ENCODE measurements around the gene CSMD2. TPM values are rescaled to one million over a fixed set of nuclear protein-coding genes. Genes with fewer than 3 reads are reported as not detected.
"Not testable (repeated sequence)": the region's sequence is repeated elsewhere in the genome, so short reads cannot be mapped to it uniquely, and the experiment has no call there.

The CSMD2 gene
- total RNA-seq, 2 experiments from 2014 or later = not detected

DNA sequence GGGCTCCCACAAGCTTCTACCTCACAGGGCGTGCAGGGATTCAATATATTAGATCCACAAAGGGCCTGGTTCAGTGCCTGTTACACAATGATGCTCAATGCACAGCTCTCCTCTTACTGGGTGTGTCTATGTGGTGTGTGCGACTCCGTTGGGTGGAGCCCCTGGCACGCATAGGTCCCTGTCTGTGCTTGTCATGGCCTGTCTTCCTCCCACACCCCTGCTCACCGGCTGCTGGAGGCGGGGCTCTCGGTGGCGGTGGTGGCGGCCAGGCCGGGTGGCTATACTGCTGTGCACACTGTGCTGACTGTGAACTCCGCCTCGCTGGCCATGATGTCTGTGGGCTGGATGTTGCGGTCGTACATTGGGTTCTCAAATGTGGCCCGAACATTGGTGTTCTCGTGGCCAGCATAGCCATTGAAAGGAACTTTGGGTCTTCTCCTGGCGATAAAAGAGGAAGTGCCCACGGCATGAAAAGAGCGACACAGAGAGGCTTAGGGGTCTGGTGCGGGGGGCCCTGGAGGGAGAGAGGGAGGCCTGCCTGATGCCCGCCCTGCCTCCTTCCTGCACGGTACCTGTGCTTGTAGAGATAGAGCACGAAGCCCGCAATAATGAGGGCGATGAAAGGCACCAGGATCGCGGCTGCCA, 645.7 kb downstream of the CSMD2 start:
- H3K4me3 Mint-ChIP-seq = no peak overlapping the region
- H3K27me3 Mint-ChIP-seq (ENCODE audit: low read depth) = peaks cover 13% of the 10 kb centered on the region
- CTCF ChIA-PET = interaction anchor here (0.7 kb wide), 1 partner anchor 27 kb away, joined by 3 read pairs; no protein-coding TSS in a partner anchor
- no peak for DNase-seq
- H3K4me1 Mint-ChIP-seq (ENCODE audit: low read depth) = no peaks in the 10 kb centered on the region
- H3K36me3 Mint-ChIP-seq (ENCODE audit: low read depth) = no peaks in the 10 kb centered on the region
- H3K9me3 Mint-ChIP-seq = no peaks in the 10 kb centered on the region
- no peak overlapping the region for H3K27ac Mint-ChIP-seq
- intact Hi-C loops (cut with micrococcal nuclease) = no loop called here

DNA sequence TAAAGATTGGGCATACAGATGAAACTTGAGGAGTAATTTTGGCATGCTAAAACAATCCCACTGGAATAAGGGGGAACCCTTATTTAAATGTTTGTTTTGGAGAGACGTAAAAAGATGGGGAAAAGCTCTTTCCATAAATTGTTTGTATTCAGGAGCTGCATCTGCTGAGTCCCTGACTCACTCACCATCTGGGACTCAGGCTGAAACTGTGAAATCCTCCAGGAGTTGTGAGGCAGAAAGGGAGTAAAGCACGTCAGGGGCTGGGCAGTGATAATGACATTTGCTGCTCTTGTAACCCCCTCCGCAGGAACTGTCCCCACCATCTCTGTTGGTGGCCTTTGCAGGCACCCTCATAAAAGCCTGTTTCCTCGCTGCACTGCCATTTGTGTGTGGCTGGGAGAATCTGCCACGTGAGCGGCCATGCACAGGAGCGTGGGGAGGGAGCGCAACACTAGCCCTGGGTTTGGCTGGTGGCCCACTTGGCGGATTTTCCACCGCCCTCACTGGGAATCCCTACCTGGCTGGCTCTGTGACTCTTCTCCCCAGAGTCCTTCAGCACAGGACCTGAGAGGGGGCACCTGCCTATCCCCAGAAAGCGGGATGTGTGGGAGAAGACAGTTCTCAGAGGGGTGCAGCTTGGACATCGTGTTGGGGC, 647.3 kb downstream of the CSMD2 start:
- Mint-ChIP-seq H3K36me3 (ENCODE audit: low read depth) (no peaks in the 10 kb centered on the region), H3K27me3 (ENCODE audit: low read depth) (peaks cover 9% of the 10 kb centered on the region), H3K4me3 (no peak overlapping the region), H3K4me1 (ENCODE audit: low read depth) (peaks cover 3% of the 10 kb centered on the region), H3K9me3 (no peaks in the 10 kb centered on the region), H3K27ac (no peak overlapping the region)
- no peak for DNase-seq
- intact Hi-C loops (cut with micrococcal nuclease) = no loop called here
- CTCF ChIA-PET = no interaction called here

DNA sequence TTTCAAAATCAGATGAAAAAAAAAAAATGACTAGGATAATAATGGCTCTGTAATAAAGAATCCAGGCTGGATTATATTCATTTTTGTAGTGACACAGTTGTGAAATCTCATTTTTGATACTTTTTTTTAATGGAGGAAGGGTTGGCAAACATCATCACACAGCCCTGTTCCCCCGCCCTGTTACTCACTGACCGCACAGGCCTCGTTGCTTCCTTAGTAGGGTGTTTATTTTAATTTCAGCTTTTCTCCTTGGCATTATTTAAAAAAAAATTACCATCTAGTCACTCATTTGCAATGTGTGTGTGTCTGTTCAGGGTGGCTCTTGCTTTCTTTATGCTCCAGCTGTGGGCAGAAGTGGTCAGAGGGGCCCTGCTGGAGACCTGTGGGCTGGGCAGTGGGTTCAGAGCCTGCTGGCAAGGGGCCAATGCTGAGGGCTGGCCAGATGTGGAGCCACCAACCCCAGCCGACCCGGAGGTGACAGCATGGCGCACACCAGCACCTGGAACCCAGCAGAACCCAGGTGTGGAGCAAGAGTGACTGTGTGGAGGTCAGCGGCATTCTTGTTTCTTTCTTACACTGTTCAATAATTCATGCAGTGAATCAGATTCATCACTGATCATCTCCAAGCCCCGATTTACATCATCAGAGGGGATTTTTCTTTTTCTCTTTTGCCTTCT, 648.0 kb downstream of the CSMD2 start:
- Mint-ChIP-seq H3K27ac (no peak overlapping the region), H3K36me3 (ENCODE audit: low read depth) (no peaks in the 10 kb centered on the region), H3K27me3 (ENCODE audit: low read depth) (peaks cover 4% of the 10 kb centered on the region), H3K4me1 (ENCODE audit: low read depth) (peaks cover 9% of the 10 kb centered on the region), H3K9me3 (no peaks in the 10 kb centered on the region), H3K4me3 (no peak overlapping the region)
- intact Hi-C loops (cut with micrococcal nuclease) = no loop called here
- DNase-seq = no peak
- CTCF ChIA-PET = no interaction called here

DNA sequence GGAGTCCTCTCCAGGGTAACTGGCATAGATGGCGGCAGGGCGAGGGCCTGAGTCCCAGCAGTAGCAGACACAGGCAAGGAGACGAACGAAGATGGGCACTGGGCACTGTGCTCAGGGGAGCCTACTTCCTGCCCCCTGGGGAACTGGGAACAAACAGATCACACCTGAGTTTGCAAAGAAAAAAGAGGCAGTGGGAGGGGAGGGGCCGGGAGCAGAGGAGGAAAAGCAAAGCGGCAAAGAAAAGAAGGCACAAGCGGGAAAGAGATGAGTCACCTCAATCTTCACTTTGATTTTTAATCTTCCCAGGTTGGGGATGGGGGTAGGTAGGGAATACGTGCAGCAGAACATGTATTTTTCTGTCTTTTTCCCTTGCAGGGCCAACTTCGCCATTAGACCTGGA, 648.6 kb downstream of the CSMD2 start:
- no peak overlapping the region for H3K4me3 Mint-ChIP-seq
- no peaks in the 10 kb centered on the region for H3K9me3 Mint-ChIP-seq
- H3K27ac Mint-ChIP-seq = no peak overlapping the region
- DNase-seq = no peak
- CTCF ChIA-PET = no interaction called here
- intact Hi-C loops (cut with micrococcal nuclease) = no loop called here
- peaks cover 4% of the 10 kb centered on the region for H3K27me3 Mint-ChIP-seq (ENCODE audit: low read depth)
- H3K36me3 Mint-ChIP-seq (ENCODE audit: low read depth) = no peaks in the 10 kb centered on the region
- H3K4me1 Mint-ChIP-seq (ENCODE audit: low read depth) = peaks cover 9% of the 10 kb centered on the region

- Mint-ChIP-seq H3K36me3 (ENCODE audit: low read depth) (no peaks in the 10 kb centered on the region), H3K27me3 (ENCODE audit: low read depth) (peaks cover 4% of the 10 kb centered on the region)
- intact Hi-C loops (cut with micrococcal nuclease) = no loop called here
Measured at GRCh38 chr1:33515607-33516006, 649.4 kb downstream of the CSMD2 start.

GRCh38 chr1:33515112-33515511, 649.9 kb downstream of the CSMD2 start:
- no peaks in the 10 kb centered on the region for H3K9me3 Mint-ChIP-seq
- DNase-seq = no peak
- no peaks in the 10 kb centered on the region for H3K36me3 Mint-ChIP-seq (ENCODE audit: low read depth)
- no peak overlapping the region for H3K27ac Mint-ChIP-seq
- CTCF ChIA-PET = no interaction called here
- H3K4me3 Mint-ChIP-seq = no peak overlapping the region
- H3K27me3 Mint-ChIP-seq (ENCODE audit: low read depth) = peaks cover 4% of the 10 kb centered on the region
- H3K4me1 Mint-ChIP-seq (ENCODE audit: low read depth) = peaks cover 9% of the 10 kb centered on the region
- intact Hi-C loops (cut with micrococcal nuclease) = no loop called here

More at GRCh38 chr1:33515607-33516006, 649.4 kb downstream of the CSMD2 start:
- Mint-ChIP-seq H3K27ac (no peak overlapping the region), H3K9me3 (no peaks in the 10 kb centered on the region), H3K4me1 (ENCODE audit: low read depth) (peaks cover 9% of the 10 kb centered on the region), H3K4me3 (no peak overlapping the region)
- no peak for DNase-seq
- CTCF ChIA-PET = no interaction called here

DNA sequence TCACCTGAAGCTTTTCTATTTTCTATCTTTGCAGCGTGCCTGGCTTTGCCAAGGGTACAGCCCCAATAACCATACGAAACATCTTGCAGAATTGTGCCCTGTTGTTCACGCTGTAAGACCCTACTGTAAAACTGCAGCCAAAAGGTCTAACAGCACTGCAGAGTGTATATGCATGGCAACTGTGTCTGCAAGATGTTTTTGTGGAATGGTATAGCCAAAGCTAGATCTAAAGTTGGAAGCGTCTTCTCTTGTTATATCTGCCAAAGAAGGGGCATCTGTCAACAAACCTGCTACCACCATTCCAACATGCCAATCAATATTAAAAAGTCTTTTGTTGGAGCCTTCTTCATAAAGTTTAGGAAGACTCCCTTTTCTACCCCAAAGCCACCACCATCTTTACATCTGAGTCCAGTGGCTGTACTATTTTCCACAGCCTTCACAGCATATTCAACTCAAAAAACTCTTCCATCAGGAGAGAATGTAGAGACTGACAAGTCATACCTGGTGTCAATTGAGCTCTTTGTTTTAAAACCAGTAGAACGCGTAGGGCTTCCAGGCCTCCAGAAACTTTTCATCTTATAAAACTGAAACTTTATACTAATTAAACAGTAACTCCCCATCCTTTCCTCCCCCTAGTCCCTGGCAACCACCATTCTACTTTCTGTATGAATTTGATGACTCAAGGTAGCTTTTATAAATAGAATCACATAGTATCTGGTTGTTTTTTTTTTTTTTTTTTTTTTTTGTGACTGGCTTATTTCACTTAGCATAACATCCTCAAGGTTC, 652.6 kb downstream of the CSMD2 start:
- CTCF ChIA-PET = no interaction called here

GRCh38 chr1:33509276-33509675, 655.8 kb downstream of the CSMD2 start:
- DNase-seq; H3K27me3 Mint-ChIP-seq (ENCODE audit: low read depth); H3K9me3 Mint-ChIP-seq; H3K27ac Mint-ChIP-seq; CTCF ChIA-PET; H3K4me3 Mint-ChIP-seq; H3K4me1 Mint-ChIP-seq (ENCODE audit: low read depth); H3K36me3 Mint-ChIP-seq (ENCODE audit: low read depth); intact Hi-C loops (cut with micrococcal nuclease): not testable (repeated sequence)

More for the DNA sequence above, 652.6 kb downstream of the CSMD2 start:
- Mint-ChIP-seq H3K4me1 (ENCODE audit: low read depth) (peaks cover 9% of the 10 kb centered on the region), H3K27ac (no peak overlapping the region), H3K4me3 (no peak overlapping the region), H3K9me3 (no peaks in the 10 kb centered on the region), H3K27me3 (ENCODE audit: low read depth) (peaks cover 4% of the 10 kb centered on the region), H3K36me3 (ENCODE audit: low read depth) (no peaks in the 10 kb centered on the region)
- intact Hi-C loops (cut with micrococcal nuclease) = no loop called here
- DNase-seq = peak; percentile 22

- Mint-ChIP-seq H3K4me3 (no peak overlapping the region), H3K27ac (no peak overlapping the region), H3K36me3 (ENCODE audit: low read depth) (no peaks in the 10 kb centered on the region), H3K9me3 (no peaks in the 10 kb centered on the region), H3K27me3 (ENCODE audit: low read depth) (no peaks in the 10 kb centered on the region), H3K4me1 (ENCODE audit: low read depth) (peaks cover 7% of the 10 kb centered on the region)
- intact Hi-C loops (cut with micrococcal nuclease) = no loop called here
- no peak for DNase-seq
- CTCF ChIA-PET = no interaction called here
Measured at GRCh38 chr1:33508151-33508550, 656.9 kb downstream of the CSMD2 start.

- H3K27me3 Mint-ChIP-seq (ENCODE audit: low read depth) = no peaks in the 10 kb centered on the region
- CTCF ChIA-PET = no interaction called here
- no peak overlapping the region for H3K27ac Mint-ChIP-seq
- H3K4me1 Mint-ChIP-seq (ENCODE audit: low read depth) = peaks cover 5% of the 10 kb centered on the region
- no peak overlapping the region for H3K4me3 Mint-ChIP-seq
- H3K9me3 Mint-ChIP-seq = no peaks in the 10 kb centered on the region
- intact Hi-C loops (cut with micrococcal nuclease) = no loop called here
- DNase-seq = no peak
- H3K36me3 Mint-ChIP-seq (ENCODE audit: low read depth) = no peaks in the 10 kb centered on the region
Measured at GRCh38 chr1:33507661-33508060, 657.4 kb downstream of the CSMD2 start.

GRCh38 chr1:33503506-33503905, 661.5 kb downstream of the CSMD2 start:
- H3K27me3 Mint-ChIP-seq (ENCODE audit: low read depth) = no peaks in the 10 kb centered on the region
- H3K4me1 Mint-ChIP-seq (ENCODE audit: low read depth) = no peaks in the 10 kb centered on the region
- H3K36me3 Mint-ChIP-seq (ENCODE audit: low read depth) = no peaks in the 10 kb centered on the region
- no peak for DNase-seq
- no peak overlapping the region for H3K4me3 Mint-ChIP-seq
- intact Hi-C loops (cut with micrococcal nuclease) = no loop called here
- H3K9me3 Mint-ChIP-seq = peaks cover 2% of the 10 kb centered on the region
- CTCF ChIA-PET = no interaction called here
- no peak overlapping the region for H3K27ac Mint-ChIP-seq

DNA sequence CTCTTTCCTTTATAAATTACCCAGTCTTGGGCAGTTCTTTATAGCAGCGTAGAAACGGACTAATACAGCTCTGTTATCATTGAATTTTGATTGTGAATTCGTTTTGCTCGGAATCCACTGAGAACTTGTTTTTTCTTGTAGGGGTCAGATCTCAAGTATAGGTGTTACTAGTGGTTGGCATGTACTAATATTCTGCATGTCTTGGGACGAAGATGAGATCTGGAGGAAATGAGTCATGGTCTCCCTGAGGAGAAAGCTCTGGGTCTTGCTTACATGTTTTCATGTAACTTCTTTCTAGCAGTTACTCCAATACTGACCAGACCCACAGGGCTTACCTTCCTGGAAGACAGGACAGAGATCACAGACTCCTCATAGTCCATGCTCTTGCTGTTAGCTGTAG, 662.3 kb downstream of the CSMD2 start:
- DNase-seq = no peak
- no peaks in the 10 kb centered on the region for H3K27me3 Mint-ChIP-seq (ENCODE audit: low read depth)
- H3K9me3 Mint-ChIP-seq = peaks cover 3% of the 10 kb centered on the region
- intact Hi-C loops (cut with micrococcal nuclease) = no loop called here
- H3K36me3 Mint-ChIP-seq (ENCODE audit: low read depth) = peaks cover 2% of the 10 kb centered on the region
- no peaks in the 10 kb centered on the region for H3K4me1 Mint-ChIP-seq (ENCODE audit: low read depth)
- no peak overlapping the region for H3K27ac Mint-ChIP-seq
- no peak overlapping the region for H3K4me3 Mint-ChIP-seq
- CTCF ChIA-PET = no interaction called here
